Coronary artery (tissue), 2 donors: ENCODE results near the gene ACTR3C.

Experiments
- DNase-seq: peaks from one replicate; pipeline ENCODE4 v3.0.0-alpha.2; 2017; ENCODE audit warnings: low spot score
- H3K27ac ChIP-seq, 2 donors: fragments of 200-600 bp; sonication (generic); one replicate each; pipeline ENCODE4 v1.5.1; 2016 to 2019
- H3K4me3 ChIP-seq: fragments of 200-600 bp; sonication (generic); 2 replicates; pipeline ENCODE4 v1.5.1; 2016; ENCODE audit warnings: mild to moderate bottlenecking, moderate library complexity
- CTCF ChIP-seq: fragments of 200-600 bp; sonication (generic); IDR thresholded peaks from one replicate; pipeline ENCODE4 v1.5.1; 2019; ENCODE audit warnings: antibody characterized with exemption

Gene ACTR3C

GRCh38 chr7:150322833-150323681, at the start of gene ACTR3C, which contains the start of gene LRRC61:
Gene ACTR3C (minus strand): TSS chr7:150323545. CDS start chr7:150295296, 28,249 bp downstream.
Gene LRRC61 (plus strand): TSS chr7:150323355. CDS start chr7:150336862, 13,507 bp downstream.
- TF ChIP-seq CTCF = no peak
- Histone ChIP-seq H3K27ac (peak within 1 kb of the TSS in 1 of 2 donors; percentile 20), H3K4me3 (peak within 1 kb of the TSS; percentile 68)
- peak; percentile 67 for DNase-seq

GRCh38 chr7:150372271-150373048, 49.1 kb upstream of the ACTR3C start:
- TF ChIP-seq CTCF = no peak
- no peak for DNase-seq
- Histone ChIP-seq H3K27ac (no peak overlapping the region), H3K4me3 (no peak overlapping the region)

DNA sequence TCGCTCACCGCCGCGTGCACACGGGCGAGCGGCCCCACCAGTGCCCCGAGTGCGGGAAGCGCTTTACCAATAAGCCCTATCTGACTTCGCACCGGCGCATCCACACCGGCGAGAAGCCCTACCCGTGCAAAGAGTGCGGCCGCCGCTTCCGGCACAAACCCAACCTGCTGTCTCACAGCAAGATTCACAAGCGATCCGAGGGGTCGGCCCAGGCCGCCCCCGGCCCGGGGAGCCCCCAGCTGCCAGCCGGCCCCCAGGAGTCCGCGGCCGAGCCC, 48.6 kb upstream of the ACTR3C start:
- TF ChIP-seq CTCF = no peak
- Histone ChIP-seq H3K4me3 (no peak overlapping the region), H3K27ac (no peak overlapping the region)
- no peak for DNase-seq

DNA sequence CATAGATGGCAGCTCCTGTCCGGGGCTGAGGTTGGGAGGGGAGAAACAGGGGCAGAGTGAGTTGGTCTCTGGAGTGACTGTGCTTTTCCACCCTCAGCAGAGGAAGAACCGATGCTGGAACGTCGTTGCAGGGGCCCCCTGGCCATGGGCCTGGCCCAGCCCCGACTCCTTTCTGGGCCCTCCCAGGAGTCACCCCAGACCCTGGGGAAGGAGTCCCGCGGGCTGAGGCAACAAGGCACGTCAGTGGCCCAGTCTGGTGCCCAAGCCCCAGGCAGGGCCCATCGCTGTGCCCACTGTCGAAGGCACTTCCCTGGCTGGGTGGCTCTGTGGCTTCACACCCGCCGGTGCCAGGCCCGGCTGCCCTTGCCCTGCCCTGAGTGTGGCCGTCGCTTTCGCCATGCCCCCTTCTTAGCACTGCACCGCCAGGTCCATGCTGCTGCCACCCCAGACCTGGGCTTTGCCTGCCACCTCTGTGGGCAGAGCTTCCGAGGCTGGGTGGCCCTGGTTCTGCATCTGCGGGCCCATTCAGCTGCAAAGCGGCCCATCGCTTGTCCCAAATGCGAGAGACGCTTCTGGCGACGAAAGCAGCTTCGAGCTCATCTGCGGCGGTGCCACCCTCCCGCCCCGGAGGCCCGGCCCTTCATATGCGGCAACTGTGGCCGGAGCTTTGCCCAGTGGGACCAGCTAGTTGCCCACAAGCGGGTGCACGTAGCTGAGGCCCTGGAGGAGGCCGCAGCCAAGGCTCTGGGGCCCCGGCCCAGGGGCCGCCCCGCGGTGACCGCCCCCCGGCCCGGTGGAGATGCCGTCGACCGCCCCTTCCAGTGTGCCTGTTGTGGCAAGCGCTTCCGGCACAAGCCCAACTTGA, 48.0 kb upstream of the ACTR3C start:
- DNase-seq = no peak
- TF ChIP-seq CTCF = no peak
- peak overlapping the region in 1 of 2 donors; percentile 99 for H3K27ac ChIP-seq
- no peak overlapping the region for H3K4me3 ChIP-seq

- Histone ChIP-seq H3K4me3 (peak overlapping the region; percentile 99), H3K27ac (peak overlapping the region in 1 of 2 donors; percentile 99)
- no peak for DNase-seq
- TF ChIP-seq CTCF = no peak
Measured at GRCh38 chr7:150370612-150371071, 47.3 kb upstream of the ACTR3C start.

- Histone ChIP-seq H3K27ac (peak overlapping the region; percentile 95 to 99), H3K4me3 (peak overlapping the region; percentile 99)
- no peak for DNase-seq
- no peak for TF ChIP-seq CTCF
Measured at GRCh38 chr7:150369748-150370501, 46.6 kb upstream of the ACTR3C start.
